ENCODE results near the gene EIF2AK3. TPM values are rescaled to one million over a fixed set of nuclear protein-coding genes. Genes with fewer than 3 reads are reported as not detected.
"Not testable (repeated sequence)": the region's sequence is repeated elsewhere in the genome, so short reads cannot be mapped to it uniquely, and the experiment has no call there.

EIF2AK3 gene
- total RNA-seq, 6 donors from 2014 or later = 15.5 to 43.7 (median 23.0) TPM

DNA sequence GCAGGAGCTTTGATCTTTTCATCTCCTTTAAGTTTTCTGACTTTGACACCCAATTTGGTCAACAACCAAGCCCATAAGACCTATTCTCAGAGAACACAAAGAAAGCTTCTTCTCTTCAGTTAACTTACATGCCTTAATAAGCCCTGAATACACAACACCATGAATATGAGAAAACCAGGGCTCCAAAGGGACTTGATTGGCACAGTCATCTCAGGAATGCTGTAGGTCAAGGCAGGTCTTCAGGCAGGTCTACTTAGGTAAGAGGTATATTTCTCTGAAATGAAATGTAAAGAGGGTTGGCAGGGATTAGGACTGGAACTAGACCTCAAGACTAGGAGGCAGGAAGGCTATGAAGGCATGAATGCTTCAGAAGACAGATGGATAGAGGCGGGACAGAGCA is 24.4 kb upstream of the EIF2AK3 start:
- no peak for ATAC-seq (ENCODE audit: low FRiP score in 2 of 2)
- Histone ChIP-seq H3K4me1 (no peaks in the 10 kb centered on the region), H3K4me3 (no peak overlapping the region), H3K9me3 (no peaks in the 10 kb centered on the region), H3K27ac (no peak overlapping the region), H3K27me3 (no peaks in the 10 kb centered on the region), H3K36me3 (no peaks in the 10 kb centered on the region)
- 90 to 92% methylated on average over 1 of the region's 1 CpG for WGBS, 2 donors
- TF ChIP-seq EP300 (IDR thresholded peaks at IDR 0.05) = no peak
- TF ChIP-seq POLR2A (IDR thresholded peaks at IDR 0.05) = no peak
- no peak for DNase-seq

GRCh38 chr2:88645291-88645882 is 18.1 kb upstream of the EIF2AK3 start:
- H3K9me3 ChIP-seq; DNase-seq; ATAC-seq (ENCODE audit: low FRiP score in 2 of 2); H3K27me3 ChIP-seq; H3K27ac ChIP-seq; H3K36me3 ChIP-seq; H3K4me1 ChIP-seq; H3K4me3 ChIP-seq: not testable (repeated sequence)
- 75 to 77% methylated on average over 2 of the region's 2 CpGs for WGBS, 2 donors

DNA sequence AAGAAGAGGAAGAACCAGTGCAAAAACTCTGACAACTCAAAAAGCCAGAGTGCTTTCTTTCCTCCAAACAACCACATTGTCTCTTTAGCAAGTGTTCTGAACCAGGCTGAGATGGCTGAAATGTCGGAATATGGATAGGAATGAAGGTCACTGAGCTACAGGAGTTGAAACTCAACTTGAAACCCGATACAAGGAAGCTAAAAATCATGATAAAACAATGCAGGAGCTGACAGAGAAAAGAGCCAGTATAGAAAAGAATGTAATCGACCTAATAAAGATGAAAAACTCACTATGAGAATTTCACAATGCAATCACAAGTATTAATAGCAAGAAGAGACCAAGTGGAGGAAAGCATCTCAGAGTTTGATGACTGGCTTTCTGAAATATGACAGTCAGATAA is 15.0 kb upstream of the EIF2AK3 start:
- DNase-seq (no peak), ATAC-seq (ENCODE audit: low FRiP score in 2 of 2) (no peak)
- Histone ChIP-seq H3K36me3 (no peaks in the 10 kb centered on the region), H3K27ac (no peak overlapping the region), H3K4me3 (no peak overlapping the region), H3K9me3 (no peaks in the 10 kb centered on the region), H3K4me1 (no peaks in the 10 kb centered on the region), H3K27me3 (no peaks in the 10 kb centered on the region)
- no peak for TF ChIP-seq EP300 (IDR thresholded peaks at IDR 0.05)
- TF ChIP-seq, protein P1, sequence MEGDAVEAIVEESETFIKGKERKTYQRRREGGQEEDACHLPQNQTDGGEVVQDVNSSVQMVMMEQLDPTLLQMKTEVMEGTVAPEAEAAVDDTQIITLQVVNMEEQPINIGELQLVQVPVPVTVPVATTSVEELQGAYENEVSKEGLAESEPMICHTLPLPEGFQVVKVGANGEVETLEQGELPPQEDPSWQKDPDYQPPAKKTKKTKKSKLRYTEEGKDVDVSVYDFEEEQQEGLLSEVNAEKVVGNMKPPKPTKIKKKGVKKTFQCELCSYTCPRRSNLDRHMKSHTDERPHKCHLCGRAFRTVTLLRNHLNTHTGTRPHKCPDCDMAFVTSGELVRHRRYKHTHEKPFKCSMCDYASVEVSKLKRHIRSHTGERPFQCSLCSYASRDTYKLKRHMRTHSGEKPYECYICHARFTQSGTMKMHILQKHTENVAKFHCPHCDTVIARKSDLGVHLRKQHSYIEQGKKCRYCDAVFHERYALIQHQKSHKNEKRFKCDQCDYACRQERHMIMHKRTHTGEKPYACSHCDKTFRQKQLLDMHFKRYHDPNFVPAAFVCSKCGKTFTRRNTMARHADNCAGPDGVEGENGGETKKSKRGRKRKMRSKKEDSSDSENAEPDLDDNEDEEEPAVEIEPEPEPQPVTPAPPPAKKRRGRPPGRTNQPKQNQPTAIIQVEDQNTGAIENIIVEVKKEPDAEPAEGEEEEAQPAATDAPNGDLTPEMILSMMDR (IDR thresholded peaks at IDR 0.05) = no peak
- WGBS, 2 donors = 72 to 75% methylated on average over 3 of the region's 3 CpGs

DNA sequence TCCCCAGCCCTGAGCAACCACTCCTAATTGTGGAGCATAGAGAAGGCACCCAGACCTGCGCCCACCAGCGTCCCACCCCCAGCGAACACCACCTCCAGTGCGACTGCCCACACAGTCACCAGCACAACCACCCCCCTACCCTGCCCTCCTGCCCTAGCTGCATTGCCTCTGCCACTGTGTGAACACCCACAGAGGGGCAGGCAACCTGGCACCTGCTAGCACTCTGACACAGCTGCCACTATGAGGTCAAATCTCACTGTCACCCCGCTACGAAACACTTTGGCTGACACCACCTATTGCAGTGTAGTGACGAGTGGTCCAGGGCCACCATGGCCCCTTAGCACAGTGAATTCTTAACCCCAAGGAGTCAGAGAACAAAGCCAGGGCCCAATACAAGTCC is 14.1 kb upstream of the EIF2AK3 start:
- H3K4me1 ChIP-seq = no peaks in the 10 kb centered on the region
- 90 to 94% methylated on average over 3 to 7 of the region's 7 CpGs for WGBS, 2 donors
- H3K27me3 ChIP-seq = no peaks in the 10 kb centered on the region
- ATAC-seq (ENCODE audit: low FRiP score in 2 of 2) = peak in 1 of 2 donors; percentile 59
- TF ChIP-seq POLR2A (IDR thresholded peaks at IDR 0.05) = no peak
- TF ChIP-seq POLR2AphosphoS5 (IDR thresholded peaks at IDR 0.05) = no peak
- TF ChIP-seq EP300 (IDR thresholded peaks at IDR 0.05) = no peak
- TF ChIP-seq, protein P1 (IDR thresholded peaks at IDR 0.05) = no peak
- H3K9me3 ChIP-seq = no peaks in the 10 kb centered on the region
- H3K4me3 ChIP-seq = no peak overlapping the region
- H3K27ac ChIP-seq = no peak overlapping the region
- H3K36me3 ChIP-seq = no peaks in the 10 kb centered on the region
- DNase-seq = peak in 1 of 2 donors; percentile 39

- no peak for ATAC-seq (ENCODE audit: low FRiP score in 2 of 2)
- WGBS, 2 donors = 83 to 96% methylated on average over 1 of the region's 1 CpG
Observed at GRCh38 chr2:88639865-88640264, 12.6 kb upstream of the EIF2AK3 start.

GRCh38 chr2:88638743-88639142 is 11.5 kb upstream of the EIF2AK3 start:
- Histone ChIP-seq H3K4me1 (no peaks in the 10 kb centered on the region), H3K9me3 (no peaks in the 10 kb centered on the region), H3K4me3 (no peak overlapping the region), H3K27ac (no peak overlapping the region), H3K27me3 (no peaks in the 10 kb centered on the region), H3K36me3 (no peaks in the 10 kb centered on the region)
- TF ChIP-seq EP300 (IDR thresholded peaks at IDR 0.05) (no peak), POLR2A (IDR thresholded peaks at IDR 0.05) (no peak)
- DNase-seq (no peak), ATAC-seq (ENCODE audit: low FRiP score in 2 of 2) (no peak)
- 69 to 70% methylated on average over 3 of the region's 3 CpGs for WGBS, 2 donors

More at GRCh38 chr2:88639865-88640264, 12.6 kb upstream of the EIF2AK3 start:
- DNase-seq = no peak
- Histone ChIP-seq H3K36me3 (no peaks in the 10 kb centered on the region), H3K9me3 (no peaks in the 10 kb centered on the region), H3K27ac (no peak overlapping the region), H3K27me3 (no peaks in the 10 kb centered on the region), H3K4me1 (no peaks in the 10 kb centered on the region), H3K4me3 (no peak overlapping the region)
- TF ChIP-seq, protein P1 (IDR thresholded peaks at IDR 0.05) = no peak
- TF ChIP-seq POLR2AphosphoS5 (IDR thresholded peaks at IDR 0.05) (no peak), POLR2A (IDR thresholded peaks at IDR 0.05) (no peak), EP300 (IDR thresholded peaks at IDR 0.05) (no peak)

Data from upper lobe of left lung (tissue), 6 donors.